ENCODE results near the gene ANKRD11. TPM values are rescaled to one million over a fixed set of nuclear protein-coding genes. Genes with fewer than 3 reads are reported as not detected.

ANKRD11 gene
- total RNA-seq, 2 donors from 2014 or later: 118 to 159 TPM

- WGBS, 2 experiments (ENCODE audit: insufficient coverage in 1 of 2, insufficient read length in 1 of 2): 84 to 98% methylated on average over 4 of the region's 4 CpGs
- no peak overlapping the region for H3K27ac Mint-ChIP-seq
- H3K27ac ChIP-seq (ENCODE audit: low read depth, low read length): no peak overlapping the region
- no peak overlapping the region for H3K4me3 Mint-ChIP-seq
- no peak for TF ChIP-seq CTCF (conservative IDR thresholded peaks at IDR 0.05)
- no peaks in the 10 kb centered on the region for H3K27me3 ChIP-seq (ENCODE audit: control insufficient read depth, insufficient read depth, low read length, poor library complexity, severe bottlenecking)
- no peak overlapping the region for H3K4me3 ChIP-seq (ENCODE audit: low read length)
- peaks cover 13% of the 10 kb centered on the region for H3K4me1 ChIP-seq (ENCODE audit: control insufficient read depth, insufficient read depth, low read length)
- DNase-seq: no peak
- H3K36me3 ChIP-seq (ENCODE audit: control insufficient read depth, insufficient read depth, low read length): peaks cover 11% of the 10 kb centered on the region
- no peak overlapping the region for H3K9ac ChIP-seq (ENCODE audit: extremely low read depth, low read length, poor library complexity, severe bottlenecking)
- H3K9me3 ChIP-seq (ENCODE audit: control insufficient read depth, low read length): no peaks in the 10 kb centered on the region
- peaks cover 12% of the 10 kb centered on the region for H3K36me3 Mint-ChIP-seq (ENCODE audit: low read depth)
- no peaks in the 10 kb centered on the region for H3K9me3 Mint-ChIP-seq
- no peaks in the 10 kb centered on the region for H3K27me3 Mint-ChIP-seq (ENCODE audit: insufficient read depth)
- peaks cover 45% of the 10 kb centered on the region for H3K4me1 Mint-ChIP-seq
Measured at GRCh38 chr16:89347807-89348206, 142.6 kb downstream of the ANKRD11 start.

- Mint-ChIP-seq H3K27ac (peak overlapping the region; percentile 78), H3K4me3 (no peak overlapping the region), H3K36me3 (ENCODE audit: low read depth) (peaks cover 15% of the 10 kb centered on the region), H3K27me3 (ENCODE audit: insufficient read depth) (no peaks in the 10 kb centered on the region), H3K9me3 (no peaks in the 10 kb centered on the region), H3K4me1 (peaks cover 35% of the 10 kb centered on the region)
- TF ChIP-seq CTCF (conservative IDR thresholded peaks at IDR 0.05): no peak
- H3K9ac ChIP-seq (ENCODE audit: extremely low read depth, low read length, poor library complexity, severe bottlenecking): no peak overlapping the region
- H3K36me3 ChIP-seq (ENCODE audit: control insufficient read depth, insufficient read depth, low read length): peaks cover 11% of the 10 kb centered on the region
- DNase-seq: no peak
- WGBS, 2 experiments (ENCODE audit: insufficient coverage in 1 of 2, insufficient read length in 1 of 2): 90 to 100% methylated on average over 2 to 9 of the region's 9 CpGs
- no peak overlapping the region for H3K27ac ChIP-seq (ENCODE audit: low read depth, low read length)
- H3K4me1 ChIP-seq (ENCODE audit: control insufficient read depth, insufficient read depth, low read length): peaks cover 9% of the 10 kb centered on the region
- no peaks in the 10 kb centered on the region for H3K27me3 ChIP-seq (ENCODE audit: control insufficient read depth, insufficient read depth, low read length, poor library complexity, severe bottlenecking)
- no peaks in the 10 kb centered on the region for H3K9me3 ChIP-seq (ENCODE audit: control insufficient read depth, low read length)
- no peak overlapping the region for H3K4me3 ChIP-seq (ENCODE audit: low read length)
Measured at GRCh38 chr16:89346869-89347268, 143.5 kb downstream of the ANKRD11 start.

- Mint-ChIP-seq H3K27ac (peak overlapping the region; percentile 40), H3K9me3 (no peaks in the 10 kb centered on the region), H3K36me3 (ENCODE audit: low read depth) (peaks cover 11% of the 10 kb centered on the region), H3K4me3 (no peak overlapping the region), H3K4me1 (peaks cover 29% of the 10 kb centered on the region), H3K27me3 (ENCODE audit: insufficient read depth) (no peaks in the 10 kb centered on the region)
- Histone ChIP-seq H3K27ac (ENCODE audit: low read depth, low read length) (peak overlapping the region; percentile 55), H3K36me3 (ENCODE audit: control insufficient read depth, insufficient read depth, low read length) (peaks cover 7% of the 10 kb centered on the region), H3K9me3 (ENCODE audit: control insufficient read depth, low read length) (no peaks in the 10 kb centered on the region), H3K4me3 (ENCODE audit: low read length) (no peak overlapping the region), H3K27me3 (ENCODE audit: control insufficient read depth, insufficient read depth, low read length, poor library complexity, severe bottlenecking) (no peaks in the 10 kb centered on the region), H3K9ac (ENCODE audit: extremely low read depth, low read length, poor library complexity, severe bottlenecking) (no peak overlapping the region), H3K4me1 (ENCODE audit: control insufficient read depth, insufficient read depth, low read length) (peaks cover 9% of the 10 kb centered on the region)
- DNase-seq: no peak
- TF ChIP-seq CTCF (conservative IDR thresholded peaks at IDR 0.05): no peak
- 89 to 92% methylated on average over 4 to 9 of the region's 9 CpGs for WGBS, 2 experiments (ENCODE audit: insufficient coverage in 1 of 2, insufficient read length in 1 of 2)
Measured at GRCh38 chr16:89345642-89346150, 144.7 kb downstream of the ANKRD11 start.

All from endodermal cell (in vitro differentiated cells).